Liver (tissue), 9 donors: ENCODE data around the gene TBCCD1. TPM values are rescaled to one million over a fixed set of nuclear protein-coding genes. Genes with fewer than 3 reads are reported as not detected.
A peak's percentile ranks its signal among the peaks of the same experiment; 100 is the strongest.

Experiments
- DNase-seq: peaks from one replicate; pipeline ENCODE4 v3.0.0-alpha.2; 2017; ENCODE audit warnings: low spot score
- H3K27ac ChIP-seq, 2 donors: one replicate each; pipeline ENCODE4 v1.7.0; 2013; ENCODE audit warnings: inconsistent platforms in 2 of 2, low read length in 2 of 2, control low read depth in 1 of 2, low read depth in 1 of 2, mild to moderate bottlenecking in 1 of 2
- H3K27me3 ChIP-seq, 4 donors: one replicate each; pipeline versions ENCODE4 v1.6.1 to v1.7.0; 2013; ENCODE audit warnings: low read length in 3 of 4, inconsistent platforms in 1 of 4, mild to moderate bottlenecking in 1 of 4, moderate library complexity in 1 of 4; ENCODE audit not compliant: control insufficient read depth in 4 of 4, insufficient read depth in 4 of 4
- H3K36me3 ChIP-seq, 4 donors: one replicate each; pipeline versions ENCODE4 v1.6.1 to v1.7.0; 2013; ENCODE audit warnings: low read length in 3 of 4, mild to moderate bottlenecking in 3 of 4, low read depth in 1 of 4, moderate library complexity in 1 of 4; ENCODE audit not compliant: control insufficient read depth in 4 of 4, insufficient read depth in 3 of 4
- H3K4me1 ChIP-seq, 4 donors: one replicate each; pipeline versions ENCODE4 v1.6.1 to v1.7.0; 2013; ENCODE audit warnings: low read length in 3 of 4, mild to moderate bottlenecking in 3 of 4, moderate library complexity in 1 of 4; ENCODE audit not compliant: control insufficient read depth in 4 of 4, insufficient read depth in 4 of 4
- H3K4me3 ChIP-seq, 3 donors: one replicate each; pipeline versions ENCODE4 v1.6.1 to v1.7.0; 2013; ENCODE audit warnings: low read length in 3 of 3, control low read depth in 1 of 3, low read depth in 1 of 3, mild to moderate bottlenecking in 1 of 3
- H3K9ac ChIP-seq, 2 donors: one replicate each; pipeline ENCODE4 v1.7.0; 2013; ENCODE audit warnings: low read length in 2 of 2, mild to moderate bottlenecking in 2 of 2, moderate library complexity in 2 of 2, control low read depth in 1 of 2, low read depth in 1 of 2
- H3K9me3 ChIP-seq, 4 donors: one replicate each; pipeline versions ENCODE4 v1.6.1 to v1.7.0; 2013; ENCODE audit warnings: low read length in 3 of 4; ENCODE audit not compliant: control insufficient read depth in 4 of 4
- EGR1 ChIP-seq, 2 donors: IDR thresholded peaks; 2 replicates each; pipeline ENCODE4 v1.6.1; 2016 to 2018; ENCODE audit warnings: antibody characterized with exemption in 2 of 2, low read depth in 2 of 2
- FOXA1 ChIP-seq: IDR thresholded peaks from 2 replicates; pipeline ENCODE4 v1.6.1; 2016; ENCODE audit warnings: antibody characterized with exemption
- FOXA2 ChIP-seq: IDR thresholded peaks from 2 replicates; pipeline ENCODE4 v1.6.1; 2016; ENCODE audit warnings: antibody characterized with exemption
- GABPA ChIP-seq, 2 donors: IDR thresholded peaks in 1 of 2; conservative IDR thresholded peaks in 1 of 2; 2 replicates each; pipeline ENCODE4 v1.6.1; 2016; ENCODE audit warnings: antibody characterized with exemption in 2 of 2, mild to moderate bottlenecking in 1 of 2, moderate library complexity in 1 of 2
- HNF4A ChIP-seq, 2 donors: conservative IDR thresholded peaks; 2 replicates each; pipeline ENCODE4 v1.6.1; 2016; ENCODE audit warnings: antibody characterized with exemption in 2 of 2, mild to moderate bottlenecking in 2 of 2
- HNF4G ChIP-seq: IDR thresholded peaks from 2 replicates; pipeline ENCODE4 v1.6.1; 2016; ENCODE audit warnings: antibody characterized with exemption
- JUND ChIP-seq, 2 donors: IDR thresholded peaks; 2 replicates each; pipeline ENCODE4 v1.6.1; 2016; ENCODE audit warnings: antibody characterized with exemption in 2 of 2
- MAX ChIP-seq: IDR thresholded peaks from 2 replicates; pipeline ENCODE4 v1.6.1; 2016; ENCODE audit warnings: antibody characterized with exemption
- NR2F2 ChIP-seq: IDR thresholded peaks from 2 replicates; pipeline ENCODE4 v1.6.1; 2016; ENCODE audit warnings: antibody characterized with exemption
- RAD21 ChIP-seq, 2 donors: IDR thresholded peaks; 2 replicates each; pipeline ENCODE4 v1.6.1; 2016; ENCODE audit warnings: antibody characterized with exemption in 2 of 2, mild to moderate bottlenecking in 2 of 2
- REST ChIP-seq: IDR thresholded peaks from 2 replicates; pipeline ENCODE4 v1.6.1; 2016; ENCODE audit warnings: antibody characterized with exemption, mild to moderate bottlenecking
- RXRA ChIP-seq, 2 donors: IDR thresholded peaks; 2 replicates each; pipeline ENCODE4 v1.6.1; 2017 to 2018; ENCODE audit warnings: antibody characterized with exemption in 2 of 2, mild to moderate bottlenecking in 1 of 2
- SP1 ChIP-seq: IDR thresholded peaks from 2 replicates; pipeline ENCODE4 v1.6.1; 2018; ENCODE audit warnings: antibody characterized with exemption, mild to moderate bottlenecking
- TAF1 ChIP-seq: conservative IDR thresholded peaks from 2 replicates; pipeline ENCODE4 v1.6.1; 2016; ENCODE audit warnings: antibody characterized with exemption, mild to moderate bottlenecking
- YY1 ChIP-seq: IDR thresholded peaks from 2 replicates; pipeline ENCODE4 v1.6.1; 2016; ENCODE audit warnings: antibody characterized with exemption, mild to moderate bottlenecking
- ZBTB33 ChIP-seq: IDR thresholded peaks from 2 replicates; pipeline ENCODE4 v1.6.1; 2016; ENCODE audit warnings: antibody characterized with exemption
- WGBS: extraction: QIAGEN DNeasy Blood & Tissue Kit; methylation state at CpG from one replicate; pipeline ENCODE4 v1.1.7; 2013; 5-methylcytosine and 5-hydroxymethylcytosine counted together
- polyA plus RNA-seq, 2 donors: library from polyadenylated mRNA; stranded (reverse) in 1 of 2; unstranded in 1 of 2; fragments of 200-250 nt in 1 of 2; fragments of >200 nt in 1 of 2; fragmentation: Nextera tagmentation in 1 of 2; extraction: Ambion mirVana in 1 of 2; gene quantifications; one replicate each; pipeline versions ENCODE4 v1.2.1 to v1.2.3, GENCODE V29; 2013 to 2015
- total RNA-seq, 2 donors: library from RNA; depleted of rRNA; stranded (reverse); fragments of >200 nt; gene quantifications; one replicate each; pipeline ENCODE4 v1.2.3, GENCODE V29; 2014
- TF ChIP-seq, protein P1 (sequence below): IDR thresholded peaks from 2 replicates; pipeline ENCODE4 v1.6.1; 2016; ENCODE audit warnings: antibody characterized with exemption
- TF ChIP-seq, protein P2 (sequence below): fragments of 150-350 bp; IDR thresholded peaks from 2 replicates; pipeline ENCODE4 v1.5.1; 2017; ENCODE audit warnings: improper control_type of control experiment, low read depth, low read length; ENCODE audit not compliant: missing input control
- donor health status: healthy.
- donor health status: healthy.
- donor health status: healthy.
- donor health status: healthy.
- donor health status: healthy.

Gene TBCCD1
- total and polyA plus RNA-seq, 4 donors: 4.9 to 16.2 (median 10.6) TPM

GRCh38 chr3:186536883-186537844, 30.0 kb downstream of the TBCCD1 start (continued):
- TF ChIP-seq MAX (no peak), GABPA (IDR thresholded peaks at IDR 0.05 in 1 of 2, conservative IDR thresholded peaks at IDR 0.05 in 1 of 2) (no peak), FOXA1 (no peak), JUND (IDR thresholded peaks at IDR 0.05) (no peak), NR2F2 (peak; percentile 26), EGR1 (IDR thresholded peaks at IDR 0.05; ENCODE audit: low read depth in 2 of 2) (no peak), FOXA2 (no peak), HNF4G (no peak)
- TF ChIP-seq, protein P1, sequence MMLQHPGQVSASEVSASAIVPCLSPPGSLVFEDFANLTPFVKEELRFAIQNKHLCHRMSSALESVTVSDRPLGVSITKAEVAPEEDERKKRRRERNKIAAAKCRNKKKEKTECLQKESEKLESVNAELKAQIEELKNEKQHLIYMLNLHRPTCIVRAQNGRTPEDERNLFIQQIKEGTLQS: no peak
- TF ChIP-seq, protein P2, sequence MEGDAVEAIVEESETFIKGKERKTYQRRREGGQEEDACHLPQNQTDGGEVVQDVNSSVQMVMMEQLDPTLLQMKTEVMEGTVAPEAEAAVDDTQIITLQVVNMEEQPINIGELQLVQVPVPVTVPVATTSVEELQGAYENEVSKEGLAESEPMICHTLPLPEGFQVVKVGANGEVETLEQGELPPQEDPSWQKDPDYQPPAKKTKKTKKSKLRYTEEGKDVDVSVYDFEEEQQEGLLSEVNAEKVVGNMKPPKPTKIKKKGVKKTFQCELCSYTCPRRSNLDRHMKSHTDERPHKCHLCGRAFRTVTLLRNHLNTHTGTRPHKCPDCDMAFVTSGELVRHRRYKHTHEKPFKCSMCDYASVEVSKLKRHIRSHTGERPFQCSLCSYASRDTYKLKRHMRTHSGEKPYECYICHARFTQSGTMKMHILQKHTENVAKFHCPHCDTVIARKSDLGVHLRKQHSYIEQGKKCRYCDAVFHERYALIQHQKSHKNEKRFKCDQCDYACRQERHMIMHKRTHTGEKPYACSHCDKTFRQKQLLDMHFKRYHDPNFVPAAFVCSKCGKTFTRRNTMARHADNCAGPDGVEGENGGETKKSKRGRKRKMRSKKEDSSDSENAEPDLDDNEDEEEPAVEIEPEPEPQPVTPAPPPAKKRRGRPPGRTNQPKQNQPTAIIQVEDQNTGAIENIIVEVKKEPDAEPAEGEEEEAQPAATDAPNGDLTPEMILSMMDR: no peak

DNA sequence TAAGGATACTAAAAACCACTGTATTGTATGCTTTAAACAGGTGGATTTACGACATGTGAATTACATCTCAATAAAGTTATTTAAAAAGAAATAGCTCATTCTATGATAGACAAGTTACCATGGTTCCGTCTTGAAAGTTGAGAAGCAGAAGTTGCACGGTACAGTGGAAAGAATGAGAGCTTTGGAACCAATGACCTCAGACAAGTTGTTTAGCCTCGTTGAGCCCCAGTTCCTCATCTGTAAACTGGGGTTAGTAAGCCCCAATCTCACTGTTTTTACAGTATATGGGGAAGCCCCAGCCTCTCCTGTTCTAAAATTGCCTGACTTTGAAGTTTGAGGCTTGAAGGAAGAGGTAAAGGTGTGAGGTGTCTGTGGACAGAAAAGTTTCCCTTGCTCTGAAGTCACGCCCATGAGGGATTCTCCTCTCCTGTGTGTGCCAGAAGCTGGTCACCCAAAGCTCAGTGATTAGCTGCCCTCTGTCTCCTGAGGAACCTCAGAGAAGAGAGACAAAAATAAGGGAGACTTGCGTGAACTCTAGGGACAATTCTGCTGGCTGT, 32.9 kb downstream of the TBCCD1 start:
- peaks cover 0 to 5% (median 0%) of the 10 kb centered on the region in 4 donors for H3K4me1 ChIP-seq
- 83% methylated on average over 6 of the region's 6 CpGs for WGBS
- TF ChIP-seq HNF4A (conservative IDR thresholded peaks at IDR 0.05): no peak
- no peak for TF ChIP-seq ZBTB33
- TF ChIP-seq TAF1: no peak
- no peak for TF ChIP-seq EGR1 (IDR thresholded peaks at IDR 0.05; ENCODE audit: low read depth in 2 of 2)
- TF ChIP-seq YY1: no peak
- TF ChIP-seq RAD21 (IDR thresholded peaks at IDR 0.05): no peak
- TF ChIP-seq NR2F2: no peak
- no peak for TF ChIP-seq FOXA1
- TF ChIP-seq GABPA (IDR thresholded peaks at IDR 0.05 in 1 of 2, conservative IDR thresholded peaks at IDR 0.05 in 1 of 2): no peak
- TF ChIP-seq RXRA (IDR thresholded peaks at IDR 0.05): no peak
- no peak for TF ChIP-seq JUND (IDR thresholded peaks at IDR 0.05)
- TF ChIP-seq, protein P2: no peak
- no peak for TF ChIP-seq REST
- no peak for TF ChIP-seq SP1
- no peak for TF ChIP-seq FOXA2
- no peak for TF ChIP-seq MAX
- TF ChIP-seq, protein P1: no peak
- no peak for TF ChIP-seq HNF4G
- no peak for DNase-seq
- H3K36me3 ChIP-seq: peaks cover 0 to 4% (median 0%) of the 10 kb centered on the region in 4 donors
- no peak overlapping the region for H3K4me3 ChIP-seq
- H3K27ac ChIP-seq: no peak overlapping the region
- no peaks in the 10 kb centered on the region for H3K9me3 ChIP-seq
- H3K9ac ChIP-seq: no peak overlapping the region
- H3K27me3 ChIP-seq: no peaks in the 10 kb centered on the region
